NOMO-1 treated with DMSO at 0.1 percent for 48 hours (cell line): Measurements from ENCODE around the gene ACTG2.
"Not testable (repeated sequence)": the region's sequence is repeated elsewhere in the genome, so short reads cannot be mapped to it uniquely, and the experiment has no call there.

ENCODE experiments used
- DNase-seq: peaks from one replicate; lab custom pipeline; 2025; ENCODE audit not compliant: unreplicated experiment; lab: John Stamatoyannopoulos, UW

Gene ACTG2

DNA sequence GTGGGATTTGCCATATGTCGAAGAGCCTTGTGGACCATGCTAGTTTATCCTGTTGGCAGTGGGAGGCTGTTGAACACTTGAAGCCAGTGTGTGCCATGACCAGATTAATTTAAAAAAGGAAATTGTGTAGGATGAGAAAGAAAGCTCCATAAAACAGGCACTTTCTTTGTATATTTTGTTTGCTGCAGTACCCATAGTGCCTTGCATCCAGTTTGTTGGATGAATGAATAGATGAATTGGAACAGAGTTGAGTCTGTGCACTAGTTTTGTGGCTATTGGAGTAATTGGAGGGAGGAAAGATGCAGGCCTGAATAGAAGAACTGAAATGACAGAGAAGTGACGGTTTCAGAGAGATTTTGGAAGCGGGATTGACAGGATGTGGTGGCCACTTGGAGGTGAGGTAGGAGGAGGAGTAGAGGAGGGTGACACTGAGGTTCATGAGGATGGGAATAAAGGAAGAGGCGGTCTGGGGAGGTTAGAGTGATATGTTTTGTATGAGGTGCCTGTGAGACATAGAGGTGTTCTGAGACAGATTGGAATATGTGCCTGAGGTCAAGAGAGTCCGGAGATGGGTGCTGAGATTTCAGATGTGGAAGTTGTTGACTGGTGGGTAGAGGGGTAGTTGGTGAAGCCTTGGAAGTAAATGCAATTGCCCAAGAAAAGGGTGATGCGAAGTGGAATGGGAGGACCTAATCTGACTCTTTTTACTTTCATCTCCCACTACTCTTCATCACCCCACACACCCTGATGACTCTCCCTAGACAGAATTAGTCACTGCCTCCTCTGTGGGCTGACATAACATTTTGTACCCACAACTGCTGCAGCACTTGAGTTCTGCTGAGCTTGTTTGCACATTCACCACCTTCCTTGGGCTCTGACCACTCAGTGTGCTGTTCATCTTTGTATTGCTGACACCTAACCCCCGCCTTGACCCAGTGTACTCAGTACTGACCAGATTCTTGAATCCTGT lies 39.0 kb downstream of the ACTG2 start:
- DNase-seq = no peak

DNA sequence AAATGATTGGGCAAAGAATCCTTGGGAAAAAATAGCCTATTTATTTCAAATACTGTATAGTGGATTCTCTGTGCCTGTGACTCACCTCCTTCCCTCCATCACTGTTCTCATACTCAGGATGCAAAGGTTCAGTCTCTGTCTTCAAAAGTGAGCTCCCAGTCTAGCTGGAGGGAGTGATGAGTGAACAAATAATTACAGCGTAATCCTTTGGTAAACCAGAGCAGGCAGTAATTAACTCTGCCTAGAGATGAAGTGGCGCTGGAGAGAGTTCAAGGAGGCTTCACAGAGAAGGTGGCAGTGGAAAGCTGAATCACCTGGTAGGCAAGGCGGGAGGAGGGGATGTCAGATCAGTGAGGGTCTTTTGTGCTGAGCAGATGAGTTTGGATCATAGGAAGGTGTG lies 40.4 kb downstream of the ACTG2 start:
- no peak for DNase-seq

DNA sequence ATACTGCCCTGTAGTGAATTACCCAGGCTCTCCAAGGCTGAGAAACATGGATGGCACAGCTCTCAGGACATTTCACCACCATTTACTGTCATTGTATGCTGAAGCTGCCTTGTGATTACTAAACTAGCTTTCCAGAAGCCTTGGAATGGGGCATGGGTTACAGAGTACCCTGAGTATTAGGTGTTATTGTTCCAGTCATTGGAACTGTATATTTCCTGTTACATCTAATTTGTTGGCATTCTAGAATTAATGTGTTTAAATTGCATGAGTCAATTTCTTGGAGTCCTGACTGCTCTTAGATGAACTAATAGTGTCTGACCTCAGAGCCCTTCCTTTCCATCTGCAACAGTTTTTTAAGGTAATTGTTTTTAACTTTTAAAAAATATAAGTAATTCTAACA lies 42.8 kb downstream of the ACTG2 start:
- DNase-seq = no peak

DNA sequence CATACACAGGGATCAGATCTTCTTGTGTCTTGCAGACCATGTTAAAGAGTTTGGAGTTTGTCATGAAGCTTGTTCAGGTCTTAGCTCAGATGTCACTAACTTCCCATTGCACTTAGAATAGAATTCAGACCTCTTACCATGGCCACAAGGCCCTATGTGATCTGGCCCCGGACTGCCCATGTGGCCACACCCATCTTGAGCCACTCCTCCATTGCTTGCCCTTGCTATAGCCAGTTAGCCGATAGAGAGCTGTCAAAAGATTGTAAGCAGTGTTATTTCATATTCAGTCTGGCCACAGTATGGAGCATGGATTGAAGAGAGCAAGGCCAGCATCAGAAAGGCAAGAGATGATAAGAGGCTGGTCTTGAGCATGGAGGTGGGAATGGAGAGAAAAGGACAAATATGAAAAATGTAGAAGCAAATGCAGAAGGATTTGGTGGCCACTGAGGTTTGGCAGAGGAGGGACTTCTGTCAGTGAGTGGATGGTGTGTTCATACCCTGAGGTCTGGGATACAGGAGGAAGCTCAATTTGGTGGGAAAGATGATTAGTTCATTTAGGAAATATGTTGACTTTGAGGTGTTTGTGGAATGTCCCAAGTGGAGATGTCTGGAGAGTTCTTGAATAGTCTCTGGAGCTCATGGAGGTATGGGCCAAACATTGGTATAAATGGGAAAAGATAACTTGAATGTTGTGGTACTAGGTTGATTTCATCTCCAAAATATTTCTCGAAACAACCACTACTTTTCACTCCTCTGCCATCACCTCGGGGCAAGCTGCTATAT lies 44.5 kb downstream of the ACTG2 start:
- DNase-seq = no peak

DNA sequence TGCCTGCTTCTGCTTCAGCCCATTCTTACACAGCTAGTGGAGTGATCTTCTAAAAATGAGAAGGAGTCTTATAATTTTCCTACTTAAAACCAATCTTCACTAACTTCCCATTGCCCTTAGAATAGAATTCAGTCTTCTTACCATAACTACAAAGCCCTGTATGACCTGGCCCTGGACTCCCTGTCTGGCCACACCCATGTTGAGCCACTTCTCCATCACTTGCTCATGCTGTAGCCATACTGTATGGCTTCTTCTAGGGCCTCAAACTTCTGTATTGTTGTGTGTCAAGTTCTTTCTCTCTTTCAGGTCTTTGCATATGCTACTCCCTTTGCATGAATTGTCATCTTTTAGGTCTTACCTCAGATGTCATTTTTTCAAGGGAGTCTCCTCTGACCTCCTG lies 45.1 kb downstream of the ACTG2 start:
- no peak for DNase-seq

DNA sequence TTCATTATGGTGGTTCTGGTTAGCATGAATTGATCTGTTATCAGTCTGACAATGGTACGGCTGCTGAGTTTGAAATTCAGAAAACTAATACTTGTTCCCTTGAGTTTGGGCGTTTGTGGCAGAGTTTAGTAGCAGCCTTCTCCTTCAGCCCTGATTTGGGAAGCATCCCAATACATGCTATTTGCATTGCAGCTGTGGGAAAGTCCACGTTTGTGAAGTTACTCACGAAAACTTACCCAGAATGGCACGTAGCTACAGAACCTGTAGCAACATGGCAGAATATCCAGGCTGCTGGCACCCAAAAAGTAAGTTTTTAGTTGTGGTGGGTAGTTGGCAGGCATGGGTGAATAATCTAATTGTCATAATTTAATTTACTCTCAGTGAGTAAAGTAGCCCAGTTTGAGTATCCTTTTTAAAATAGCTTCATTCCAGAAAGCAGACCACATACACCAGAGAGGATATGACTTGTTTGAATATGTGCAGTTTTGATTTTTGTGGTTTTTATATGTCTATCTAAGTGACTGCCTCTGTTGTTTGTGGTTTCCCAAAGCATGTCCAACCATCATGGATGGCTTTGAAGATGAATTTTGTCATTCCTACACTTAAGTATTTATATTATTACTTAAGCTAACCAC lies 46.0 kb downstream of the ACTG2 start:
- no peak for DNase-seq

DNA sequence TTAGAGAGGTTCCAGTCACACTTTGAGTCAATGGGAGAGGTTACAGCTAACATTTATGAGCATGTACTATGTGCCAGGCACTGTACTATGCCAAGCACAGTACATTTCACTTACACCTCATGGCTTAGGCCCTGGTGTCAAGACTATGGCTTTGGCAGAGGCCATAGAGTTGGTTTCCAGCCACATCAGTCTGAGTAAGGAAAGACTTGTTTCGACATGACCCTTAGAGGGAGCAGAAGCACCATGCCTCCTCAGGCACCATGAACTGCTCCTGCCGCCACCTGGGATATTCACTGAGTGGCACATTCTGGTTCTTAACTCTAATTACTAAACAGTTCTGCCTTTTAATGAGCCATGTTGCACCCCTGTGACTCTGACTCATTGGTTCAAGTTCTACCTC lies 46.6 kb downstream of the ACTG2 start:
- peak; percentile 12 for DNase-seq

DNA sequence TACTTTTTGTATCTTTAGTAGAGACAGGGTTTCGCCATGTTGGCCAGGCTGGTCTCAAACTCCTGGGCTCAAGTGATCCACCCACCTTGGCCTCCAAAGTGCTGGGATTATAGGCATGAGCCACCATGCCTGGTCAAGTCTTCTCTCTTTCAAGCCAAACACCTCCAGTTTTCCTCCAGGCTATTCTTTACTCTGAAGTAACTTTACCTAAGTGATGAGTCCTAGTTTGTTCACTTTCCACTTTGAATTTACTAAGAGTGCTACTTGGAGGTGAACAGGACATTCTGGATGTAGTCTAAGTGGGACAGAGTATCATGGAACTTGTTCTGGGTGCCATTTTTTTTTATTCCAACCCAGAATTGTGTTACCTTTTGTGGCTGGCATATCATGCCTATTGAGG lies 47.3 kb downstream of the ACTG2 start:
- not testable (repeated sequence) for DNase-seq

DNA sequence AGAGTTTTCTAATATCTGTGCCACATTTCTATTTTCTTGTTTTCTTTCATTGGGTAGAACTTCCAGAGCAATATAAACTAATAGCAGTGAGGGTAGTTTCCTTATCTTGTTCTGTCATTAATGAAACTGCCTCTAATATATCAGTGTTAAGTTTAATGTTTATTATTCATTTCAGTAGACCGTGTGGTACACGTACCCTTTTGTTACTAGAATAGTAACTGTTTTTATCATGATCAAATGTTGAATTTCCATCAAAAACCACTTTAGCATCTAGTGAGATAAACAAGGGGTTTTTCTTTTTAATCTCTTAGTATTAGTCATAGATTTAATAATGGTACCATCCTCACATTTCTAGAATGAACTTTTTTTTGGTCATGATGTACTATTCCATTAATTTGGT lies 49.9 kb downstream of the ACTG2 start:
- no peak for DNase-seq

DNA sequence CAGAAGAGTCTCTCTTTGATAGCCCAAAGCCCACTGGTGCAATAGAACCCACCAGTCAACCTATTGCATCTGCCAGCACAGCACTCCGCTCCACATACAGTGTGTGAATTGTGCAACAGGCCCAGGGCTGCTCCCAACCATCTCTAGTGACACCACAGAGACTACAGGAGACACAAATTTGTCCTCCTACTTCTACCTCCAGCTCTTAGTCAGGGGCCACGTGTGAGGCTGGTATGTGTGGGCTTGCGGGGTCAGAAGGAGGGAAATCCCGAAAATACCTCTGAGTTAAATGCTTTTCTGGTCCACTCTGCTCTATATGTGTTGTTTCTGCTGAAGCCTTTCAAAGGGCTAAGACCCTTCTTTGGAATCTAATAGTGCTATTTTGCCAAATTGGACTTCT lies 51.9 kb downstream of the ACTG2 start:
- DNase-seq = no peak

DNA sequence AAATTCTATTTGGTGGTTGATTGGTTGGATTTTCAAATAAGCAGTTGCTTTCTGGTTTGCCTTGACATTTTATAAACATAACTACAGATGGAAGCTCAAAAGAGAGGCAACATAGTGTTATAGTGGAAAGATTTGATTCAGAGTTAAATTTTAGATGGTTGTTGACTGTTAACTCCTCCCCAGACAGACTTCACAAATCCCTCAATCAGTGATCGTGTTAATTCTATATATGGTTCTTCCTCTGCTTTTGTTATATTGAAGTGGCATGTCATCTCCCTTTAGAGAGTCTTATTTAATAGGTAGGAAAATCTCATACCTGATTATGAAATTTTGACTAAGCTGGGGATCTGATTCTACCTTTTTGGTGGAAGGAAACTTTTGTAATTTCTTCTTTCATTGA lies 53.4 kb downstream of the ACTG2 start:
- no peak for DNase-seq

DNA sequence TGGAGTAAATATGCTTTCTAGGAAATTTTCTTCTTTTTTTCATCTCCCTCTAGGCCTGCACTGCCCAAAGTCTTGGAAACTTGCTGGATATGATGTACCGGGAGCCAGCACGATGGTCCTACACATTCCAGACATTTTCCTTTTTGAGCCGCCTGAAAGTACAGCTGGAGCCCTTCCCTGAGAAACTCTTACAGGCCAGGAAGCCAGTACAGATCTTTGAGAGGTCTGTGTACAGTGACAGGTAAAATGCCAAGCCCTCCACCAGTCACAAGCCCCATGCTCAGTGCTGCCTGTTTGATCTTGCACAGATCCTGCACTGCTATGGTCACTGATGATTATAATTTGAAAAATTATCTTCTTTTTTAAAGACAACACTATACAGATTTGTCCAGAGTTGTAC lies 53.9 kb downstream of the ACTG2 start:
- no peak for DNase-seq

DNA sequence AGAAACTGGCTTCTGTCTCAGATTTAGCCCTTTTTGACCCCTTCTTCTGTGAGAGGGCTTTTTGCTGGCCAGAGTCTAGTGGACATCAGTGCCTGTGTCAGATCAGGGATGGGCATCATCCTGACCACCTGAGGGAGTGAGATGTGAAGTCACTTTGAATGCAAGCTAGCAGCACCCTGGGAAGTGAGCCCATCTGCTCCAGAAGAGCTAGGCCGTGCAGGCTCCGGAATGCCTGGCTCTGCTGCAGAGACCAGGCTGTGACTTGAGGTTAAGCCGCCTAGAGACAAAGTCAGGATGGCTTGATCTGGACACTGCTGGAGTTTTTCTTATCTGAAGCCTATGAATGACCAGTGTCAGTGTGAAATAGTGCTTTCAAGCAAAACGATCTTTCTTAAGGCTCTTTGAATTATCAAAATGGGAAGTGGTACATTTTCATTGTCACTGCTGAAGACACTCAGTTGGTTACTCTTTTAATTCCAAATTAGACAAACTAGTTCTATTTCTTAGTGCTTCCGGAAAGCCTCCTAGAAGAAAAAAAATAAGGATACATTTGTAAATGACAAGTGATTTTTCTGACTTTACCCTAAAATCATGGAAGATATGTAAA lies 54.7 kb downstream of the ACTG2 start:
- peak; percentile 36 for DNase-seq

DNA sequence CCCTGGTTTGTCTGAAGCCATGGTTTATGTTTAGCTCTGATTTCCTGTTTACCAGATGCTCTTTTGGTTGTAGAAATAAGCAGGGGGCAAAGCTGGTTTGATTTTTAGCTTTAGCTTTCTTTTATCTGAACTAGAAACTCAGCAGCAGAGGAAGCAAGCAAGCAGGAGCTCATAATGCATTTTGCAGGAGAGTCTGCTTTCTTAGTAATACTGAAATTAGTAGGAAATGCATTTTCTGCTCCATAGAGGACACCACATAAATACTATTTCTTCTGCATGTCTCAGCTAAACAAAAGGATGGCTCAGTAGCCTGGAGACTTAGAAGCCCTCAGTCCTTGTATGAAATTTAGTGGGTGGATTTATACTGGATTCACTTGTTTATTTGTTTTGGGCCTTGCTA lies 57.0 kb downstream of the ACTG2 start:
- no peak for DNase-seq

DNA sequence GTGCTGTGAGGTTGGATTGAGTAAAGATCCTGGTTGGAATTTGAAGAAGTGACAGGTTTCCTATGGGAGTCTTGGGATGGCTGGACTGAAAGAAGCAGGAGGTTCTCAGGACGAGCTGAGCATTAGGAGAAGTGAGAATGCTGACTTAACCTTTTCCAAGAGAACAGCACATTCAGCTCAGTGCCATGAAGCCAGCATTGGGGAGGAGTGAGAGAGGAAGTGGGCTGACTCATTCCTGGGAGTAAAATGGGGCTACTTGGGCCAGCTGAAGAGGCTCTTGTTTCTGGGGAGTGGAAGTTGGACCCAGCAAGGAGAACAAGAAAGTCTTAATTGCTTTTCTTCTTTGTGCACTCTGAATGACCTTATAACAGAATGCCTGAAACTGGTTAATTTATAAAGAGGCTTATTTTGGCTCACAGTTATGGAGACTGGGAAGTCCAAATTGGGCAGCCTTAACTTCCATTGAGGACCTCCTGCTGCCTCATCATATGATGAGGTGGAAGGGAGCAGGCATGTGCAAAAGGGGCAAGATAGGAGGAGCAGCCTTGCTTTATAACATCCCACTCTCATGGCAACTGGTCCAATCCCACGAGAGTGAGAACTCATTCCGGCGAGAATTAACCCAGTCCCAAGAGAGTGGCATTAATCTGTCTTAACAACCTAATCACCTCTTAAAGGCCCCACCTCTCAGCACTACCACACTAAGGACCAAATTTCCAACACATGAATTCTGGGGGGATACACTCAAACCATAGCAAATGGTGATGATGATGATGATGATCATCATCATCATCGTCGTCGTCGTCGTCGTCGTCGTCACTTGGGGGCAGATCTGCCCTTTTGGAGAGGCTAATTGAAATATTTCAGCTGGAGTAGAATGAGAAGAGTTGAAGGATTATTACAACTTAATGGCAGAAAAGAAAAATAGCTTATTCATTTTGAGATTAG lies 60.0 kb downstream of the ACTG2 start:
- peak; percentile 19 for DNase-seq

DNA sequence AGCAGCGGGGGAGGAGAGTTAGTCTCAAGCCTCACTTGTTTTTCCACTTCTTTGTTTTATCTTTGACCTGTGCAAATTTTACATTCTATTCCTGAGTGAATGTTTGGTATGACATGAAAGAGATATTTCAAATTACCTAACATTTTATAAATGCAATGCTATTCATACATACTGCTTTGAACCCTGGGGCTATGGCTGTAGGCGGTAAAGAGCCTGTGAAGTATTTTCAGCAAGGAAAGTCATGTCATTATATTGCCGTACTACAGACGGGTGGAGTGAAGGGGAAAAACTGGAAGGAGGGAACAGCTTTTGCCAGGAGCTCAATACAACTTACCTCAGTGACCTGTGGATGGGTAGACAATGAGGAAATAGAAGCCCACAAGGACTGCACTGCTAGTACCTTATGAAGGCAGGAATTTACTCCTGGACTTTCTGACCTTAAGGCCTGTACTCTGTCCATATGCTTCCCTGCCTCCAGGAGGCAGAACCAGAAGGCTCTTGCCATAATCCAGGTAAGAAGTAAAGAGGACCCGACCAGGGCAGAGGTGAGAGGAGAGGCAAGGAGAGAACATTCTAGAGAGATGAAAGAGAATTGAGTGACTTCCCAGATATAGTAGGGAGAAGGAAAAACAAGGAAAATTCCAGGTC lies 63.5 kb downstream of the ACTG2 start:
- no peak for DNase-seq

DNA sequence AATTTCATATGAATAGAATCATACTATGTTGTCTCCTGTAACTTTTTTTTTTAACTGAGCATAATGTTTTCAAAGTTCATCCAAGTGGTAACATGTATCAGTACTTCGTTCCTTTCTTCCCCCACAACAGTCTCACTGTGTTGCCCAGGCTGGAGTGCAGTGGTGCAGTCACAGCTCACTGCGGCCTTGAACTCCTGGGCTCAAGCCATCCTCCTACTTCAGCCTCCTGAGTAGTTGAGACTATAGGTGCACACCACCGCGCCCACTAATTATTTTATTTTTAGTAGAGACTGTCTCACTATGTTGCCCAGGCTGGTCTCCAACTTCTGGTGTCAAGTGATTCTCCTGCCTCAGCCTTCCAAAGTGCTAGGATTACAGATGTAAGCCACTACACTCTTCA lies 68.5 kb downstream of the ACTG2 start:
- no peak for DNase-seq

DNA sequence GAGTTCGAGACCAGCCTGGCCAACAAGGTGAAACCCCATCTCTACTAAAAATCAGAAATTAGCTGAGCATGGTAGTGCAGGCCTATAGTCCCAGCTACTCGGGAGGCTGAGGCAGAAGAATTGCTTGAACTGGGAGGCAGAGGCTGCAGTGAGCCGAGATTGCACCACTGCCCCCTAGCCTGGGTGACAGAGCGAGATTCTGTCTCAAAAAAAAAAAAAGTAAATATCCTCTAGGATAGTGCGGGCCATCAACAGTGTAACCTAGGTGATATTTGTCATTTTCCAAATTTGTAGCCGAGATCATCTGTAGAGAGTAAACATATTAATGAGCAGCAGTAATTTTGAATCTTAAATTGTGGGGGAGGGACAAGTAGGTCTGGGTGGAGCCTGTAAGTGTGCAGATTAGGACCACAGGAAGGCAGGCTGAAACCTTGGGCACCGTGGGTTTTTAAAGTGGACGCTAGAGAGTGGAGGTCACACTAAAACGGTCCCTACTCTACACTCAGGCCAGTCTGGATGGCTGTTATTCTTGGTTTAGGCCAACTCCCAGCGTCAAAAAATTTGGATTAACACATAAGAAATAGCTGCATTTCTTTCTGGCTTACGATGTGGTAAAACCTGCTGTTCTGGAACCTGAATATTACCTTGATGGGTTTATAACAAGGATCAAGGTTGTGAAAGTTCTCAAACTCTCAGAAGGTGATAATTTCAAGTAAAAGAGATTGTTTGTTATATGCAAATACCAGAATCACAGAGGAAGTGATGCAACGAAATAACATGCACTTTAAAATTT lies 69.2 kb downstream of the ACTG2 start:
- no peak for DNase-seq

DNA sequence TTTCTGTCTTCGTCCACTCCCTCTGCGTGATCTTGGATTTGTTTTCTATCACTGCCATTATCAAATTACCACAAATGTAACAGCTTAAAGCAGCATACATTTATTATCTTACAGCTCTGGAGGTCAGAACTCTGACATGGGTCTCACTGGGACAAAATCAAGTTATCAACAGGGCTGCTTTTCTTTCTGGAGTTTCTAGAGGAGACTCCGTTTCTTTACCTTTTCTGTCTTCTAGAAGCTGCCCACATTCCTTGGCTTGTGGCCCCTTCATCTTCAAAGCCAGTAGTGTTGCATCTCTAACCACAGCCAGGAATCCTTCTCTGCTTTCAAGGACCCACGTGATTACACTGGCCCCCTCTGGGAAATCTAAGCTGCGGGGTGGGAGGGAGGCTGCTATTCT lies 70.0 kb downstream of the ACTG2 start:
- DNase-seq = no peak
